HEK293T (cell line): ENCODE measurements around the gene ABI3.

Experiments
- CTCF ChIA-PET: fragments of 350-600 bp; formaldehyde crosslinking; extraction: SDS; loops from one replicate; lab custom pipeline; 2021; ENCODE audit warnings: antibody characterized with exemption, inconsistent platforms; lab: Yijun Ruan, JAX
- POLR2A ChIA-PET: fragments of 350-600 bp; formaldehyde crosslinking; extraction: SDS; loops from one replicate; lab custom pipeline; 2020; ENCODE audit warnings: antibody characterized with exemption, inconsistent platforms; lab: Yijun Ruan, JAX
- DNase-seq: peaks from one replicate; pipeline ENCODE4 v3.0.0; 2012; ENCODE audit warnings: mixed read lengths; ENCODE audit errors: extremely low spot score
- ARNT ChIP-seq: fragments of 450-650 bp; IDR thresholded peaks from 2 replicates; pipeline ENCODE4 v1.6.1; 2017; ENCODE audit warnings: mild to moderate bottlenecking
- BHLHE40 ChIP-seq: fragments of 450-650 bp; IDR thresholded peaks from 2 replicates; pipeline ENCODE4 v1.6.1; 2016; ENCODE audit warnings: mild to moderate bottlenecking, moderate library complexity, borderline replicate concordance
- CTBP1 ChIP-seq: fragments of 450-650 bp; IDR thresholded peaks from 2 replicates; pipeline ENCODE4 v1.6.1; 2016; ENCODE audit warnings: borderline replicate concordance
- ELF4 ChIP-seq: fragments of 450-650 bp; IDR thresholded peaks from 2 replicates; pipeline ENCODE4 v1.6.1; 2017; ENCODE audit warnings: antibody characterized with exemption
- FOXA1 ChIP-seq: fragments of 450-650 bp; IDR thresholded peaks from 2 replicates; pipeline ENCODE4 v1.6.1; 2016; ENCODE audit warnings: mild to moderate bottlenecking
- FOXK2 ChIP-seq: fragments of 450-650 bp; IDR thresholded peaks from 2 replicates; pipeline ENCODE4 v1.6.1; 2016; ENCODE audit warnings: mild to moderate bottlenecking
- FOXM1 ChIP-seq: fragments of 450-650 bp; IDR thresholded peaks from 2 replicates; pipeline ENCODE4 v1.6.1; 2017; ENCODE audit warnings: mild to moderate bottlenecking, borderline replicate concordance
- HDGF ChIP-seq: fragments of 450-650 bp; IDR thresholded peaks from 2 replicates; pipeline ENCODE4 v1.6.1; 2017; ENCODE audit warnings: antibody characterized with exemption, borderline replicate concordance
- L3MBTL2 ChIP-seq: fragments of 450-650 bp; conservative IDR thresholded peaks from 2 replicates; pipeline ENCODE4 v1.6.1; 2016; ENCODE audit warnings: mild to moderate bottlenecking
- LEF1 ChIP-seq: fragments of 450-650 bp; IDR thresholded peaks from 2 replicates; pipeline ENCODE4 v1.6.1; 2017; ENCODE audit warnings: mild to moderate bottlenecking, borderline replicate concordance
- NFRKB ChIP-seq: fragments of 450-650 bp; IDR thresholded peaks from 2 replicates; pipeline ENCODE4 v1.6.1; 2016; ENCODE audit warnings: mild to moderate bottlenecking, moderate library complexity
- PKNOX1 ChIP-seq: fragments of 450-650 bp; IDR thresholded peaks from 2 replicates; pipeline ENCODE4 v1.6.1; 2016
- SP1 ChIP-seq: fragments of 450-650 bp; IDR thresholded peaks from 2 replicates; pipeline ENCODE4 v1.6.1; 2017
- SUZ12 ChIP-seq: fragments of 450-650 bp; IDR thresholded peaks from 2 replicates; pipeline ENCODE4 v1.6.1; 2016; ENCODE audit warnings: mild to moderate bottlenecking
- TARDBP ChIP-seq: fragments of 450-650 bp; IDR thresholded peaks from 2 replicates; pipeline ENCODE4 v1.6.1; 2016
- ZNF384 ChIP-seq: fragments of 450-650 bp; IDR thresholded peaks from 2 replicates; pipeline ENCODE4 v1.6.1; 2016

Gene ABI3

GRCh38 chr17:49191409-49191916 lies 19.0 kb upstream of the ABI3 start:
- TF ChIP-seq CTBP1 (no peak), TARDBP (no peak), FOXK2 (no peak)
- CTCF ChIA-PET, result interaction anchor here (1.2 kb wide), 2 partner anchors 11 to 12 kb away, joined by 3 to 5 read pairs; no protein-coding TSS in a partner anchor
- DNase-seq, result no peak
- POLR2A ChIA-PET, result interaction anchor here (0.7 to 2.3 kb wide), 13 partner anchors 9 to 179 kb away, joined by 3 to 22 read pairs (median 5); partner anchors contain the start of gene PHOSPHO1

- CTCF ChIA-PET, result interaction anchor here (1.2 kb wide), 2 partner anchors 12 to 13 kb away, joined by 3 to 5 read pairs; no protein-coding TSS in a partner anchor
- DNase-seq, result peak; percentile 78
- TF ChIP-seq BHLHE40, result no peak
- TF ChIP-seq L3MBTL2, result peak; percentile 94
- TF ChIP-seq FOXM1, result peak; percentile 3; the same call in 1 of the 2 replicates
- TF ChIP-seq LEF1, result no peak
- TF ChIP-seq TARDBP, result peak; percentile 65; the same call in 1 of the 2 replicates
- TF ChIP-seq ELF4, result peak; percentile 39; the same call in 1 of the 2 replicates
- POLR2A ChIA-PET, result interaction anchor here (0.7 to 3.5 kb wide), 21 partner anchors 9 to 308 kb away, joined by 3 to 22 read pairs (median 4); partner anchors contain the start of gene PHOSPHO1
Measured at GRCh38 chr17:49191917-49192741, 18.4 kb upstream of the ABI3 start.

- POLR2A ChIA-PET, result interaction anchor here (0.9 to 3.5 kb wide), 6 partner anchors 11 to 232 kb away, joined by 3 to 12 read pairs (median 4); no protein-coding TSS in a partner anchor
- DNase-seq, result peak; percentile 61
- CTCF ChIA-PET, result no interaction called here
- TF ChIP-seq ARNT (no peak), NFRKB (no peak), L3MBTL2 (peak; percentile 80), SP1 (no peak), FOXA1 (no peak), LEF1 (no peak), TARDBP (no peak), PKNOX1 (peak; percentile 96), ELF4 (no peak), SUZ12 (no peak), CTBP1 (peak; percentile 33; the same call in 1 of the 2 replicates), ZNF384 (peak; percentile 82; the same call in 1 of the 2 replicates), BHLHE40 (no peak)
Measured at GRCh38 chr17:49193513-49194296, 16.8 kb upstream of the ABI3 start.

DNA sequence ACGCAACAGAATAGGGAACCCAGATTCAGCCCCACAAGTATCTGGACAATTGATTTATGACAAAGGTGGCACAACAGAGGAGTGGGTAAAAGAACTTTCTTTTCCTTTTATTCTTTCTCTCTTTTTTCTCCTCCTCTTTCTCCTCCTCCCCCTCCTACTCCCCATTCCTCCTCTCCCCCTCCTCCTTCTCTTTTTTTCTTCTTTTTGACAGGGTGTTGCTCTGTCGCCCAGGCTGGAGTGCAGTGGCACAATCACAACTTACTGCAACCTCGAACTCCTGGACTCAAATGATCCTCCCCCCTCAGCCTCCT lies 16.3 kb upstream of the ABI3 start:
- POLR2A ChIA-PET, result interaction anchor here (0.9 to 3.5 kb wide), 4 partner anchors 18 to 232 kb away, joined by 3 to 12 read pairs (median 4); no protein-coding TSS in a partner anchor
- TF ChIP-seq ARNT (no peak), ZNF384 (no peak), BHLHE40 (no peak), ELF4 (no peak), HDGF (no peak), TARDBP (no peak), SP1 (no peak), FOXA1 (no peak), SUZ12 (no peak), L3MBTL2 (no peak)
- CTCF ChIA-PET, result no interaction called here
- DNase-seq, result no peak

DNA sequence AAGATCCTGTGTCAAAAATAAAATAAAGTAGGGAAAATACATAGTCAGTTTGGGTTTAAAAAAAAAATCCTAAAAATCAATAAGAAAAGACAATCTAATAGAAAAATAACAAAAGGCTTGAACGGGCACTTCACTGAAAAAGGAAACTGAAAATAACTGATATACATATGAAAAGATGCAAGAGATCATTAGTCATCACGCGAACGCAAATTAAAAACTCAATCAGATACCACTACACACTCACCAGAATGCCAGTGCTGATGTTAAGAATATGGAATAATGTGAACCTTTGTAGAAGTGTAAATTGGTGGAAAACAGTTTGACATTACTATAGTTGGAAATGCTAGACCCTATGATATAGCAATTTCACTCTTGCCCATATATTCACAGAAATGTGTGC lies 14.8 kb upstream of the ABI3 start:
- DNase-seq, result no peak
- ChIA-PET POLR2A (no interaction called here), CTCF (no interaction called here)
- TF ChIP-seq ZNF384 (no peak), PKNOX1 (no peak), BHLHE40 (no peak), CTBP1 (no peak), SP1 (no peak), FOXA1 (no peak), ELF4 (no peak), HDGF (no peak), ARNT (no peak), NFRKB (no peak), FOXK2 (no peak)

- CTCF ChIA-PET, result no interaction called here
Measured at GRCh38 chr17:49196520-49196919, 14.0 kb upstream of the ABI3 start.

More at GRCh38 chr17:49196520-49196919, 14.0 kb upstream of the ABI3 start:
- no peak for TF ChIP-seq PKNOX1
- DNase-seq, result no peak
- POLR2A ChIA-PET, result no interaction called here
